Measurements from ENCODE around the gene PDZD2.

The PDZD2 gene

GRCh38 chr5:31900296-31900865 is 261.4 kb downstream of the PDZD2 start:
- no peak for DNase-seq (ENCODE audit: low spot score)
- in situ Hi-C loops (cut with MboI; ENCODE audit: low pct_unique_long_range_greater_than_20kb, low sequenced_read_pairs, unreplicated experiment), result no loop called here
- TF ChIP-seq CTCF (IDR thresholded peaks at IDR 0.05; ENCODE audit: extremely low read depth, insufficient read depth, missing control alignments), result no peak

GRCh38 chr5:31901807-31902530 is 263.0 kb downstream of the PDZD2 start:
- no peak for TF ChIP-seq CTCF (IDR thresholded peaks at IDR 0.05; ENCODE audit: extremely low read depth, insufficient read depth, missing control alignments)
- no peak for DNase-seq (ENCODE audit: low spot score)

GRCh38 chr5:31908396-31908795 is 269.5 kb downstream of the PDZD2 start:
- in situ Hi-C loops (cut with MboI; ENCODE audit: low pct_unique_long_range_greater_than_20kb, low sequenced_read_pairs, unreplicated experiment), result no loop called here
- no peak for DNase-seq (ENCODE audit: low spot score)
- no peak for TF ChIP-seq CTCF (IDR thresholded peaks at IDR 0.05; ENCODE audit: extremely low read depth, insufficient read depth, missing control alignments)

More at GRCh38 chr5:31901807-31902530, 263.0 kb downstream of the PDZD2 start:
- in situ Hi-C loops (cut with MboI; ENCODE audit: low pct_unique_long_range_greater_than_20kb, low sequenced_read_pairs, unreplicated experiment), result no loop called here

- TF ChIP-seq CTCF (IDR thresholded peaks at IDR 0.05; ENCODE audit: extremely low read depth, insufficient read depth, missing control alignments), result no peak
- no peak for DNase-seq (ENCODE audit: low spot score)
- in situ Hi-C loops (cut with MboI; ENCODE audit: low pct_unique_long_range_greater_than_20kb, low sequenced_read_pairs, unreplicated experiment), result no loop called here
Measured at GRCh38 chr5:31909073-31909472, 270.1 kb downstream of the PDZD2 start.

GRCh38 chr5:31911291-31912265 is 272.6 kb downstream of the PDZD2 start:
- in situ Hi-C loops (cut with MboI; ENCODE audit: low pct_unique_long_range_greater_than_20kb, low sequenced_read_pairs, unreplicated experiment), result no loop called here
- TF ChIP-seq CTCF (IDR thresholded peaks at IDR 0.05; ENCODE audit: extremely low read depth, insufficient read depth, missing control alignments), result no peak
- no peak for DNase-seq (ENCODE audit: low spot score)

GRCh38 chr5:31913808-31914207 is 274.9 kb downstream of the PDZD2 start:
- no peak for TF ChIP-seq CTCF (IDR thresholded peaks at IDR 0.05; ENCODE audit: extremely low read depth, insufficient read depth, missing control alignments)
- in situ Hi-C loops (cut with MboI; ENCODE audit: low pct_unique_long_range_greater_than_20kb, low sequenced_read_pairs, unreplicated experiment), result no loop called here
- no peak for DNase-seq (ENCODE audit: low spot score)

Measured in GM13977 (cell line).